ENCODE data around the gene ZDHHC14.

The ZDHHC14 gene

GRCh38 chr6:157630463-157631080 lies 249.6 kb downstream of the ZDHHC14 start:
- TF ChIP-seq GATA1 (IDR thresholded peaks at IDR 0.05; ENCODE audit: low read depth, low read length) (no peak), POLR2A (IDR thresholded peaks at IDR 0.05; ENCODE audit: low read length) (no peak)

GRCh38 chr6:157631412-157631811 lies 250.4 kb downstream of the ZDHHC14 start:
- TF ChIP-seq POLR2A (IDR thresholded peaks at IDR 0.05; ENCODE audit: low read length) (no peak), GATA1 (IDR thresholded peaks at IDR 0.05; ENCODE audit: low read depth, low read length) (no peak)
- no peak for DNase-seq

More at GRCh38 chr6:157630463-157631080, 249.6 kb downstream of the ZDHHC14 start:
- peak; percentile 24 to 28 for DNase-seq

- TF ChIP-seq GATA1 (IDR thresholded peaks at IDR 0.05; ENCODE audit: low read depth, low read length) (no peak), POLR2A (IDR thresholded peaks at IDR 0.05; ENCODE audit: low read length) (no peak)
- no peak for DNase-seq
Observed at GRCh38 chr6:157631838-157632614, 251.0 kb downstream of the ZDHHC14 start.

- TF ChIP-seq GATA1 (IDR thresholded peaks at IDR 0.05; ENCODE audit: low read depth, low read length) (no peak), POLR2A (IDR thresholded peaks at IDR 0.05; ENCODE audit: low read length) (no peak)
- DNase-seq, result no peak
Observed at GRCh38 chr6:157632821-157633220, 251.8 kb downstream of the ZDHHC14 start.

- TF ChIP-seq GATA1 (IDR thresholded peaks at IDR 0.05; ENCODE audit: low read depth, low read length) (no peak), POLR2A (IDR thresholded peaks at IDR 0.05; ENCODE audit: low read length) (no peak)
Observed at GRCh38 chr6:157634546-157634945, 253.6 kb downstream of the ZDHHC14 start.

GRCh38 chr6:157635388-157636244 lies 254.6 kb downstream of the ZDHHC14 start:
- DNase-seq, result no peak
- no peak for TF ChIP-seq GATA1 (IDR thresholded peaks at IDR 0.05; ENCODE audit: low read depth, low read length)
- no peak for TF ChIP-seq POLR2A (IDR thresholded peaks at IDR 0.05; ENCODE audit: low read length)

More at GRCh38 chr6:157634546-157634945, 253.6 kb downstream of the ZDHHC14 start:
- DNase-seq, result no peak

- TF ChIP-seq GATA1 (IDR thresholded peaks at IDR 0.05; ENCODE audit: low read depth, low read length), result no peak
- no peak for TF ChIP-seq POLR2A (IDR thresholded peaks at IDR 0.05; ENCODE audit: low read length)
- no peak for DNase-seq
Observed at GRCh38 chr6:157637516-157637915, 256.5 kb downstream of the ZDHHC14 start.

- TF ChIP-seq GATA1 (IDR thresholded peaks at IDR 0.05; ENCODE audit: low read depth, low read length) (no peak), POLR2A (IDR thresholded peaks at IDR 0.05; ENCODE audit: low read length) (no peak)
- DNase-seq, result no peak
Observed at GRCh38 chr6:157637941-157638662, 257.1 kb downstream of the ZDHHC14 start.

- no peak for TF ChIP-seq POLR2A (IDR thresholded peaks at IDR 0.05; ENCODE audit: low read length)
- TF ChIP-seq GATA1 (IDR thresholded peaks at IDR 0.05; ENCODE audit: low read depth, low read length), result no peak
- no peak for DNase-seq
Observed at GRCh38 chr6:157638779-157639178, 257.8 kb downstream of the ZDHHC14 start.

- TF ChIP-seq POLR2A (IDR thresholded peaks at IDR 0.05; ENCODE audit: low read length), result no peak
- no peak for TF ChIP-seq GATA1 (IDR thresholded peaks at IDR 0.05; ENCODE audit: low read depth, low read length)
- no peak for DNase-seq
Observed at GRCh38 chr6:157640746-157641451, 259.9 kb downstream of the ZDHHC14 start.

- TF ChIP-seq POLR2A (IDR thresholded peaks at IDR 0.05; ENCODE audit: low read length) (no peak), GATA1 (IDR thresholded peaks at IDR 0.05; ENCODE audit: low read depth, low read length) (no peak)
Observed at GRCh38 chr6:157641837-157642236, 260.8 kb downstream of the ZDHHC14 start.

GRCh38 chr6:157642736-157643135 lies 261.7 kb downstream of the ZDHHC14 start:
- no peak for TF ChIP-seq POLR2A (IDR thresholded peaks at IDR 0.05; ENCODE audit: low read length)
- TF ChIP-seq GATA1 (IDR thresholded peaks at IDR 0.05; ENCODE audit: low read depth, low read length), result no peak
- DNase-seq, result no peak

More at GRCh38 chr6:157641837-157642236, 260.8 kb downstream of the ZDHHC14 start:
- DNase-seq, result no peak
